Fibroblast of skin of back (primary cell): ENCODE data around the gene CALHM1.
"Not testable (repeated sequence)": the region's sequence is repeated elsewhere in the genome, so short reads cannot be mapped to it uniquely, and the experiment has no call there.

Experiments
- DNase-seq: peaks from one replicate; pipeline ENCODE4 v3.0.0-alpha.2; 2013

CALHM1 gene

GRCh38 chr10:103486635-103487409, 28.1 kb upstream of the CALHM1 start:
- DNase-seq = not testable (repeated sequence)

DNA sequence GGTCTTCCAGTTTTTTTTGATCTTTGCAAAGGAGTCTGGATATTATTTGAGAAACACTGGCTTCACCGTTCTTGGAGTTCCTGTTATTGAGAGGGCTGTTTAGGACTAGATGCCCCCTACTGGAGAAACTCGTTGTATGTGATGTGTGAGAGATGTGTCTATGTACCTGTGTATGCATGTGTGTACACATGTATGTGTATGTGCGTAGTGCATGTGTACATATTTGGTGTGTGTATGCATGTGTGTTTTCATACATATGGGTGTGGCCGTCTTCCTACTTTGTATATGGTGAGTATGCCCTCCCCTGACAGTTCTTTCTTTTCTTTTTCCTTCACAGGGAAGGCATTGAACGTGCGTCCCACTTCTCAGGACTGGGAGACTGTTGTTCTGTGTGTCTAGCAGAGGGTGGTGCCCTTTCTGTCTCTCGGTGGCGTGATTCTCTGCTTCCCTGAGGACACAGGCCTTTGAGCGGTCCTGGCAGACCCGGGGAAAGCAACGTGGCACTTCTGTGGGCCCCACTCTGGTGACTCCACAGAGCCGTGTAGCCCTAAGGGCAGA, 23.4 kb upstream of the CALHM1 start:
- peak; percentile 64 for DNase-seq

DNA sequence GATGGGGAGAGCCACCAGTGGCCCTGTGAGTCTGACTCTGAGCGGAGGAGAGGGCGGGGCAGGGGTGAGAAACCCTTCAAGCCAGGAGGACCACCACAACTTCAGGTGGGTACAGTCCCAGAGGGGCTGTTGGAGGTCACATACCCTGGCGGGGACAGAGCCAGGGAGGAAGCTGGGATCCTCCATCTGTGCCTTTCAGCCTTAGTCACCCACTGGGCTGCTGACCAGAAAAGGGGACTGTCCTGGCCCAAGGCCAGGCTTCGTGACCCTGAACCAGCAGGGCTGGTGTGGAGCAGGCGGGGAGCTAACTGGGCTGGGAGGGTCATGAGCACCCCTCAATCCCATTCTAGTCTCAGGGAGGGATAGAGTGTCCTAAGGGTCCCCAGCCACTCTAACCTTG, 21.8 kb upstream of the CALHM1 start:
- DNase-seq = no peak

DNA sequence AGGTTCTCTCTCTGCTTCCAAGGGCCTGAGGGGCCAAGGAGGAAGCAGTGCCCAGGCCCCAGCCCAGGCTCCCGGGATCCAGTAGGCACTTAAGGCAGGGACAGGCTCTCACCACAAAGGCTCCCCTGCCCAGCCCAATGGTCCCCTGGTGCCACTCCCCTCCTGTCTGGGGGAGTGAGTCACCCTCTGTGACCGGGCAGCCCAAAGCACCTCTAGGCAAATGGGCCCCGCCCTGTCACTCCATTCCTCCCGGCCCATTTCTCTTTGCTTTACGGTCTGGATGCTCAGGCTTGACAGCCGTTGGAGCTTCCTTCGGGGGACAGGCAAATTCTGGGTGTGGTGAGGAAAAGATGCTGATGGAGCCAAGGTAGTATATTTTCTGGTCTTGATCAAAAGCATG, 20.4 kb upstream of the CALHM1 start, which contains the start of gene CALHM3:
Gene CALHM3 (minus strand): TSS at position 106 of the 400 bp plus-strand sequence. CDS start 208 bp downstream, outside the sequence.
- peak; percentile 22 for DNase-seq

GRCh38 chr10:103478671-103479070, 20.0 kb upstream of the CALHM1 start:
- DNase-seq = no peak

GRCh38 chr10:103476046-103476768, 17.5 kb upstream of the CALHM1 start:
- no peak for DNase-seq

DNA sequence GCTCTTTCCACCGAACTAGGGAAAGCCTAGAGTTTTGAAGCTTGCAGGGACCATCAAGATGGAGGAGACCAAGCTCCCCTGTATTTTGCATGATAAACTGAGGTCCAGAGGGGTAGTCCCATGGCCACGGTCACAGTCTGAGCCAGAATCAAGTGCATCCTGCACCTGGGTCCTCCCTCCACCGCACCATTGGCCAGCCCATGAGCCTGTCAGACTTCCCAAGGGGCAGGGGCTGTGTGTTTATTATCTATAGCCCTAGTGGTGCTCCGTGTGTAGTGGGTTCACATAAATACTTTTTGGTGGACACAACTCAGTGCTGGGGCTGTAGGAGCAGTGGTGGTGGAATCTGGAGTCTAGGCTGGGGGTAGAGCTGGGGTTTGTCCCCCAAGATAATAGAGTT, 16.7 kb upstream of the CALHM1 start:
- DNase-seq = no peak

DNA sequence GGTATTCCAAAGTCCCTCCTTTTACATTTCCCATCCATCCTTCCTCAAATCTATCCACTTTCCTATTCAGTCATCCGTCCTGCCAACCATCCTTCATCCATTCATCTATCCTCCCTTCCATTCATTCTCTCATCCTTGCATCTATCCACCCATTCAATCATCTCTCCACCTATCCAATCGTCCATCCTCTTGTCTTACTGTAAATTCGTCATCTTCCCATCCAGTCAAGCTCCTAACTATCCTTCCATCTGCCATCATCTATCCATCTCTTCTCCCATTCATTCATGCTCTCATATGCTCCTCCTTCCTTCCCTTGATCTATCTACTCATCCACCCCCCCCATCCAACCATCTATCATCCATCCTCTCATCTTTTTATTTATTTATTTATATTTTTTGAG, 15.4 kb upstream of the CALHM1 start:
- DNase-seq = no peak

DNA sequence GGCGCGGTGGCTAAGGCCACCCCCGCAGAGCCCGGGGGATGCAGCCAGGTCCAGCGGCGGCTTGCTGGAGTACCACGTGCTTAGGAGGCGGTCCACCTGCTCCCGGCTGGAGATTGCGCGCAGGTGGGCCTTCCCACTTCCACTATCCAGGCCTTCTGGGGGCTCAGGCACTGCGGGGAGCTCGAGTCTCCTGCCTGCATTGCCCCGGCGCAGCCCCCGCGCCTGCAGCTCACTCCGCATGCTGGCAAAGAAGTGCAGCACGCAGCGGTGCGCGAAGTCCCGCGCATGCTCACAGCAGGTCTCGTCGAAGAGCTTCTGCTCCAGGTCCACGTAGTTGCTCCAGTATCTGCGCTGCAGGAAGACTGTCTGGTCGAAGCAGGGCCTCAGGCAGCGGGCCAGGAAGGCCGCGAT, 14.6 kb upstream of the CALHM1 start:
- DNase-seq = no peak

- no peak for DNase-seq
Observed at GRCh38 chr10:103472005-103472404, 13.3 kb upstream of the CALHM1 start.

DNA sequence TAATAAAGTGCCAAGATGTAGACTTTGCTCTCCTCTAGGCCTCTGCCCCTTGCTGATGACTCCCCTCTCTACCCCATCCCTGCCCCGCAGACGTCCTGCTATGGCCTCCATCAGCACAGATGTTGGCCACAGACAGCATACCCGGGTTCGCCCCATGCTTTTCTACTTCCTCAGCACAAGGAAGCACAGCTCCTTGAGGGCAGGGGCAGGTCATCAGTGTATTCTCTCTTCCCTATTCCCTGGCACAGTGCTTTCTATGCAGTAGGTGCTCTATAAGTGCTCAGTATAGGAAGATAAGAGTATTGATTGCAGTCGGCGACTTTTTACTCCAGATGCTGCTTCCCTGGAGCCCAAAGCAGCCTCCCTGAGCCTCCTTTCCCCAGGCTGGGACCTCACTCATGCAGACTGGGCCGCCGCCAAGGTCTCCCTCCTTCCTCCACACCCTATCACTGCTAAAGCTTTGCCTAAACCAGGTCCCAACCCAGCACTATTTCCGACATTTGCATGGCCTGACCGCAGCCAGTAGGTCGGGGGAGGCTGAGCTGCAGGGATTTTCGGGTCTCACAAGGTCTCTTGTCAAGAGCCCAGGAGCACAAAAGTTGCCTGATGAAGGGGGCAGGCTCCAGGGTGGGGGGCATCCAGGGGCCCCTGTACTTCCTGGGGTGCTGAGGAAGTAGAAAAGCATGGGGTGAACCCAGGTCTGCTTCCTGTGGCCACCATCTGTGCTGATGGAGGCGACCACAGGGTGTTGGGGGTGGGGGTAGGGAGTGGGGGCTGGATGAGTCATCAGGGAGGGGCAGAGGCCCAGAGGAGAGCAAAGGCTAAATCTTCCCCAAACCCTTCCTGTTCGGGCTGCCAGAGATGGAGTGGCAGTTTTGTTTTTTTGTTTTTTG, 12.3 kb upstream of the CALHM1 start:
- DNase-seq = peak; percentile 30

- no peak for DNase-seq
Observed at GRCh38 chr10:103469201-103469600, 10.5 kb upstream of the CALHM1 start.

- no peak for DNase-seq
Observed at GRCh38 chr10:103467406-103467805, 8.7 kb upstream of the CALHM1 start.

GRCh38 chr10:103466734-103467133, 8.0 kb upstream of the CALHM1 start:
- DNase-seq = peak; percentile 44

GRCh38 chr10:103465411-103466179, 6.9 kb upstream of the CALHM1 start:
- no peak for DNase-seq

DNA sequence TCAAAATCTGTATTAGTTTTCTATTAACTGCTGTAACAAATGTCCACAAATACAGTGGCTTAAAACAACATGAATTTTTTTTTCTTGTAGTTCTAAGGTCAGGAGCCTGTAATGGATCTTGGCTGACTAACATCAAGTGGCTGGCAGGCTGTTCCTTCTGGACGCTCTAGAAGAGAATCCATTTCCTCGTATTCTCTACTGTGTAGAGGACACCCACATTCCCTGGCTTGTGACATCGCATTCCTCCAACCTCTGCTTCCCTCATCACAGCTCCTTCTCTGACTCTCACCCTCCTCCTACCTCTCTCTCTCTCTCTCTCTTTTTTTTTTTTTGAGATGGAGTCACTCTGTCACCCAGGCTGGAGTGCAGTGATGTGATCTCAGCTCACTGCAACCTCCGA, 4.8 kb upstream of the CALHM1 start:
- DNase-seq = no peak

DNA sequence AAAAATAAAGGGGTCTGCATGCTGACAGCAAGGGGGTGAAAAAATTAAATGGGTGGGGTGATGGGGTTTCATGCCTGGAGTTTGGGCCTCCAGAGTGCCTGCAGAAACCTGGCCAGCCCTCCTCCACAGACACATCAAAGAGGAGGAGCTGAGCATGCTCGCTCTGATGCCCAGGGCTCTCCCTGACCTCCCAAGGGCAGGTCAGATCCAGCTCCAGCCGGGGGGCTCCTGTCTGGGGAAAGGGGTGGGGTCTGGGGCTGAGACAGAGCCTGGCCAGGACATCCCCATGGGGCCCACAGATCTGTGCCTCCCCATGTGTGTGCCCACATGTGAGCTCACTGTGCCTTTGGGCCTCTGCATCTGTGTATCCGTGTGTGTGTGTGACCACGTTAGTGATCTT, 915 bp upstream of the CALHM1 start:
- no peak for DNase-seq

DNA sequence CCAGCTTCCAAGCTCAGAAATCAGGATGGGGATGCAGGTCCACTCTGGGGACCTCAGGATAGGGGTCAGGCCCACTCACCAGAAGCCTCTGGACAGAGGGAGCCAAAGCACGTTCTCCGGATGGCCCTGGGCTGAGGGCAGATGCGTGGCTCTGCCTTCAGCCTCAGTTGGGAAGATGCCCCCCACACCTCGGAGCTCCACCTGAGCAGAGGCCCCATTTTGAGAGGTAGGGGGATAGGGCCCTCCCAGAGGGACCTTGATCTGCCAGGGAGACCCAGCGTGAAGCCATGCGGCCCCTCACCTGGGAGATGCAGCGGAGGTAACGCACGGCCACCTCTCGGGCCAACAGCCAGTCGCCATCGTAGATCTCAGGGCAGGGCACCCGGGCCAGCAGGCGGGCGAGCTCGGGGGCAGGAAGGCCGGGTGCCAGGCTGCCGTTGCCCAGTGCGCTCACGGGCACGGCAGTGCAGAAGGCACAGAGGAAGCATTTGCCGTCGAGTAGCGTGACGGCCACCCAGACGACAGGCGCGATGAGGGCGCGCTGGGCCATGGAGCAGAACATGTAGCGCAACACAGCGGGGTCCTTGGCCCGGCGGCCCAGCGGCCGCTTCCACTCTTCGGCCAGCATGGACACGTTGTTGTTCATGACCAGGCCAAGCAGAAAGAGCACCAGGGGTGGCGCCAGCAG, 660 bp downstream of the CALHM1 start:
- DNase-seq = no peak

DNA sequence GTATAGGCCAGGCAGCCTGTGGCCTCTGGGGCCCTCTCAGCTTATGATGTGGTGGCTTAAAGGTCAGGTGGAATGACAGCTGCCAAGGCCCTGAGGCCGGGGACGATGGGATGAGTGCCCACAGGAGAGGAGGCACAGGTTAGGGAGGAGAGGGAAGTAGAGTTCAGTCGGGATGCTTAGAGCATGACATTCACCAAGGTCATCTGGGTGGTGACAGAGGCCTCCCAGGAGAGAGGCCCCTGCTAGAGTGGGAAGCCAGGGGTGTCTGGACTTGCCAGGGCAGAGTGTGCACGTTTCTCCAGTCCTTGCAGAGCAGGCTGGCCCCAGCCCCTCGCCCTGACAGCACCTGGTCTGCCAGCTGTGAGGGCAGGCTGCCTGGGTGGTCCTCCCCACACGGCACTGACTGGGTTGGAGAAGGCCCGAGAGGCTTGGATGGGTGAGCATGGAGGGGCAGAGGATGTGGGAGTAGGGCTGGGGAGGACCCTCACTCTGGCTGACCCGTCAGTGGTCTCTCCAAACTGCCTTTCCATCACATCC, 1.5 kb downstream of the CALHM1 start:
- DNase-seq = no peak

DNA sequence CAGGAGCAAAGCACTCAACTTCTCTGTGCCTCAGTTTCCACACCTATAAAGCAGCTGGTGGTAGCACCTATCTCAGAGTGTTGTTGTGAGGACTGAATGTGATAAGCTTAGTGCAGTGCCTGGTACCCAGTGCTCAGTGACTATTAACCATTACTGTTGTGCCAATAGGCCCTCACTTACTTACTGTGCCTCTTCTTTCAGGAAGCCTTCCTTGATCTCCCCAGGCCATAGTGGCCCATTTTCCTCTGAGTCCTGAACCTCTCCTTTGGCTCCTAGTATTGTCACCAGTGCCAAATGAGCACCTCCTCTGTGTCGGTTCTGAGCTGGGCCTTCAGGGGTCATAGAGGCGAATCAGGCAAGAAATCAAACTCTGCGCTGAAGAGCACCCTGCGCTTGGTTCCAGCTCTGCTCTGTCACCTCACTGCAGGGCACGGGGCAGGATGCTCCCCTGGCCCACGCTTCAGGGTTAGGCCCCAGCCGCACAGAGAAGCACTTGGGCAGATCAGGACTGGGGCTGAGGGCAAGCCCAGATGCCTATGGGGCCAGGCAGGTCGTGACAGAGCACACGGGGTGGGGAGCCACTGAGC, 2.5 kb downstream of the CALHM1 start:
- DNase-seq = no peak

DNA sequence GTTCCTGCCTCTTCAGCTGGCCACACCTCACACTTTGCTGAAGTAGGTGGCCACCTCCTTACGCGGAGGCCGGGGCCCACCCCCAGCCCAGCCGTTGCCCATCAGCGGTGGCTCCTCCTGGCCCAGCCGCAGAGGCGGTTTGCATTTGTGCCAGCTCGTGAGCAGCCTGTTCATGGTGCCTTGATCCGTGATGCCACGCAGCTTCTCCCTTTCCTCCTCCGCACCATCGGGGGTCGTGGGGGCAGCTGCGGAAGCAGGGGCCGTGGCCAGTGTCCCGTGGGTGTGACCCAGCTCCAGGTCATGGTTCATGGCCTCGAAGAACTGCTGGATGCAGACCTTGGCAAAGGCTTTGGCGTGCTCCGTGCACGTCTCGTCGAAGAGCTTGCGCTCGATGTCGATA, 3.5 kb downstream of the CALHM1 start:
- no peak for DNase-seq
